SK-N-SH (cell line): ENCODE measurements around the gene MT1M. TPM values are rescaled to one million over a fixed set of nuclear protein-coding genes. Genes with fewer than 3 reads are reported as not detected.

Experiments used
- CTCF ChIA-PET: fragments of 300-600, 350-600 bp; formaldehyde crosslinking; extraction: SDS; loops from one replicate; lab custom pipeline; 2021; lab: Yijun Ruan, JAX
- POLR2A ChIA-PET: fragments of 350-600 bp; sonication (Branson Sonifier 250); formaldehyde crosslinking; extraction: SDS; loops from one replicate; lab custom pipeline; 2020; ENCODE audit warnings: antibody characterized with exemption, inconsistent platforms; lab: Yijun Ruan, JAX
- DNase-seq: peaks from one replicate; pipeline ENCODE4 v3.0.0; 2012
- H2AFZ ChIP-seq: fragments of 200-600 bp; sonication (generic); 2 replicates; pipeline ENCODE4 v1.8.1; 2016; ENCODE audit warnings: antibody characterized with exemption, mild to moderate bottlenecking, low read depth
- H3F3A ChIP-seq: fragments of 200-600 bp; sonication (generic); replicated peaks from 2 replicates; pipeline ENCODE3; 2016; ENCODE audit warnings: antibody characterized with exemption, mild to moderate bottlenecking; ENCODE audit not compliant: insufficient read depth
- H3K27ac ChIP-seq, 2 experiments: fragments of 200-500 bp in 1 of 2; fragments of 200-600 bp in 1 of 2; sonication (Bioruptor generic) in 1 of 2; sonication (generic), shearing (Covaris generic) in 1 of 2; 2 replicates each; pipeline versions ENCODE4 v1.5.1 to v1.6.1; 2014 to 2016; ENCODE audit warnings: low read depth in 2 of 2, inconsistent platforms in 1 of 2, low read length in 1 of 2, mild to moderate bottlenecking in 1 of 2, mixed read lengths in 1 of 2
- H3K27me3 ChIP-seq: fragments of 200-600 bp; sonication (generic), shearing (Covaris generic); 2 replicates; pipeline ENCODE4 v1.6.1; 2016; ENCODE audit warnings: mixed run types; ENCODE audit not compliant: insufficient read depth
- H3K36me3 ChIP-seq, 2 experiments: fragments of 200-500 bp in 1 of 2; fragments of 200-600 bp in 1 of 2; sonication (Bioruptor generic) in 1 of 2; sonication (generic) in 1 of 2; replicated peaks in 1 of 2; 2 replicates each; pipeline versions ENCODE3 to v1.5.1; 2014 to 2016; ENCODE audit warnings: low read length in 1 of 2, mild to moderate bottlenecking in 1 of 2; ENCODE audit not compliant: insufficient read depth in 2 of 2, control insufficient read depth in 1 of 2
- H3K4me1 ChIP-seq, 2 experiments: fragments of 200-500 bp in 1 of 2; fragments of 200-600 bp in 1 of 2; sonication (Bioruptor generic) in 1 of 2; sonication (generic), shearing (Covaris generic) in 1 of 2; 2 replicates each; pipeline versions ENCODE4 v1.5.1 to v1.6.1; 2014 to 2016; ENCODE audit warnings: low read depth in 1 of 2, low read length in 1 of 2, mixed run types in 1 of 2; ENCODE audit not compliant: insufficient read depth in 2 of 2, control insufficient read depth in 1 of 2
- H3K4me2 ChIP-seq: fragments of 200-600 bp; sonication (generic), shearing (Covaris generic); 2 replicates; pipeline ENCODE4 v1.6.1; 2017; ENCODE audit warnings: mixed run types
- H3K4me3 ChIP-seq, 2 experiments: fragments of 200-500 bp in 1 of 2; fragments of 200-600 bp in 1 of 2; sonication (Bioruptor generic) in 1 of 2; sonication (generic), shearing (Covaris generic) in 1 of 2; 2 replicates each; pipeline versions ENCODE4 v1.5.1 to v1.8.1; 2014 to 2016; ENCODE audit warnings: low read depth in 2 of 2, inconsistent platforms in 1 of 2, low read length in 1 of 2, mild to moderate bottlenecking in 1 of 2, mixed read lengths in 1 of 2, moderate library complexity in 1 of 2
- H3K79me2 ChIP-seq: fragments of 200-600 bp; sonication (generic); 2 replicates; pipeline ENCODE4 v1.8.1; 2017; ENCODE audit warnings: mild to moderate bottlenecking; ENCODE audit not compliant: insufficient read depth
- H3K9ac ChIP-seq: fragments of 200-600 bp; sonication (generic); 2 replicates; pipeline ENCODE4 v1.6.1; 2017; ENCODE audit warnings: mixed run types
- H3K9me2 ChIP-seq: fragments of 200-600 bp; sonication (generic); 2 replicates; pipeline ENCODE4 v1.6.1; 2017; ENCODE audit warnings: mixed run types
- H3K9me3 ChIP-seq: fragments of 200-600 bp; sonication (generic); 2 replicates; pipeline ENCODE4 v1.6.1; 2017; ENCODE audit warnings: mixed run types, mild to moderate bottlenecking, moderate library complexity
- H4K20me1 ChIP-seq: fragments of 200-600 bp; sonication (generic); 2 replicates; pipeline ENCODE4 v1.6.1; 2017; ENCODE audit warnings: mild to moderate bottlenecking, mixed run types; ENCODE audit not compliant: insufficient read depth
- CHD2 ChIP-seq: fragments of 150-350 bp; IDR thresholded peaks from 2 replicates; pipeline ENCODE4 v1.6.1; 2018; ENCODE audit warnings: low read length; ENCODE audit not compliant: partially characterized antibody
- EP300 ChIP-seq, 2 experiments: IDR thresholded peaks; 2 replicates each; pipeline versions ENCODE4 v1.4.0 to v1.6.1; 2012; ENCODE audit warnings: borderline replicate concordance in 1 of 2, low read depth in 1 of 2, low read length in 1 of 2
- EZH2phosphoT487 ChIP-seq: fragments of 200-600 bp; sonication (generic); IDR thresholded peaks from 2 replicates; pipeline ENCODE4 v1.6.1; 2017; ENCODE audit warnings: low read depth, mixed run types, mild to moderate bottlenecking, antibody characterized with exemption, moderate library complexity, borderline replicate concordance
- FOXM1 ChIP-seq: IDR thresholded peaks from 2 replicates; pipeline ENCODE4 v1.4.0; 2012; ENCODE audit warnings: low read depth, mild to moderate bottlenecking
- GATA2 ChIP-seq: sonication (generic); formaldehyde crosslinking; IDR thresholded peaks from 2 replicates; pipeline ENCODE4 v1.5.0; 2020; ENCODE audit warnings: mild to moderate bottlenecking, missing genetic modification reagents
- IRF3 ChIP-seq: fragments of 150-350 bp; IDR thresholded peaks from 2 replicates; pipeline ENCODE4 v1.6.1; 2016; ENCODE audit warnings: mild to moderate bottlenecking, low read depth, low read length
- MAX ChIP-seq: IDR thresholded peaks from 2 replicates; pipeline ENCODE4 v1.4.0; 2012; ENCODE audit warnings: low read depth
- MEF2A ChIP-seq: IDR thresholded peaks from 2 replicates; pipeline ENCODE4 v1.4.0; 2012; ENCODE audit warnings: low read depth, borderline replicate concordance
- MXI1 ChIP-seq: IDR thresholded peaks from 2 replicates; pipeline ENCODE4 v1.6.1; 2012; ENCODE audit warnings: mild to moderate bottlenecking, low read depth, low read length, improper control_type of control experiment
- NFIC ChIP-seq: IDR thresholded peaks from 2 replicates; pipeline ENCODE4 v1.4.0; 2012; ENCODE audit warnings: borderline replicate concordance
- NRF1 ChIP-seq: IDR thresholded peaks from 2 replicates; pipeline ENCODE4 v1.6.1; 2012; ENCODE audit warnings: low read depth, mild to moderate bottlenecking, low read length
- PBX3 ChIP-seq: IDR thresholded peaks from 2 replicates; pipeline ENCODE4; 2012
- POLR2AphosphoS5 ChIP-seq: IDR thresholded peaks from 2 replicates; pipeline ENCODE4 v1.6.1; 2012; ENCODE audit warnings: low read depth, low read length
- RCOR1 ChIP-seq: fragments of 150-350 bp; IDR thresholded peaks from 2 replicates; pipeline ENCODE4 v1.6.1; 2017; ENCODE audit warnings: antibody characterized with exemption, low read length
- REST ChIP-seq: IDR thresholded peaks from 2 replicates; pipeline ENCODE4 v1.6.1; 2012; ENCODE audit warnings: mild to moderate bottlenecking, low read depth, low read length, moderate library complexity
- RXRA ChIP-seq: IDR thresholded peaks from 2 replicates; pipeline ENCODE4 v1.4.0; 2012; ENCODE audit warnings: low read depth, mild to moderate bottlenecking, borderline replicate concordance
- SIN3A ChIP-seq: IDR thresholded peaks from 2 replicates; pipeline ENCODE4 v1.6.1; 2012; ENCODE audit warnings: low read depth, mild to moderate bottlenecking, low read length, moderate library complexity, borderline replicate concordance
- SMC3 ChIP-seq: IDR thresholded peaks from 2 replicates; pipeline ENCODE4 v1.6.1; 2012; ENCODE audit warnings: low read depth, low read length, improper control_type of control experiment
- TAF1 ChIP-seq: IDR thresholded peaks from 2 replicates; pipeline ENCODE4 v1.6.1; 2012; ENCODE audit warnings: low read depth, mild to moderate bottlenecking, low read length, moderate library complexity, borderline replicate concordance
- TCF12 ChIP-seq: IDR thresholded peaks from 2 replicates; pipeline ENCODE4 v1.4.0; 2012
- TEAD4 ChIP-seq: IDR thresholded peaks from 2 replicates; pipeline ENCODE4 v1.4.0; 2012; ENCODE audit warnings: mild to moderate bottlenecking, borderline replicate concordance; ENCODE audit not compliant: insufficient read depth
- USF2 ChIP-seq: fragments of 150-350 bp; IDR thresholded peaks from 2 replicates; pipeline ENCODE4 v1.6.1; 2017; ENCODE audit warnings: antibody characterized with exemption, low read length, low read depth, borderline replicate concordance
- WGBS: methylation state at CpG from one replicate; pipeline ENCODE4 v1.1.6; 2017; ENCODE audit warnings: low lambda C conversion rate; 5-methylcytosine and 5-hydroxymethylcytosine counted together
- polyA plus RNA-seq, 3 experiments: library from polyadenylated mRNA; depleted of rRNA; stranded (reverse); fragments of >200 nt; gene quantifications; 2 replicates each; pipeline ENCODE4 v1.2.3, GENCODE V29; 2012

The MT1M gene
- polyA plus RNA-seq, 1 of the 3 experiments (the other 2 are of a cell fraction), result 1.3 TPM

GRCh38 chr16:56681939-56682702 is 49.7 kb downstream of the MT1M start, which contains the start of gene MT1X:
MT1X (plus strand) TSS chr16:56682470; CDS start chr16:56682541, 71 bp downstream.
- Histone ChIP-seq H3K27ac (peak within 1 kb of the TSS; percentile 56 to 77), H3K4me2 (peak within 1 kb of the TSS; percentile 93)

More at GRCh38 chr16:56681939-56682702, 49.7 kb downstream of the MT1M start, which contains the start of gene MT1X:
- TF ChIP-seq GATA2 (CRISPR knock-in tag) (no peak), TEAD4 (no peak), RCOR1 (no peak), POLR2AphosphoS5 (peak; percentile 99), PBX3 (peak; percentile 7; the same call in 1 of the 2 replicates), NFIC (peak; percentile 45), SMC3 (no peak), USF2 (no peak), SIN3A (peak; percentile 58; the same call in 1 of the 2 replicates), CHD2 (peak; percentile 16), MEF2A (no peak), FOXM1 (no peak), EP300 (IDR thresholded peaks at IDR 0.05; ENCODE audit: borderline replicate concordance in 1 of 2, low read depth in 1 of 2, low read length in 1 of 2) (0 out of 4 replicates have a peak, but pooled peaks of 1 of the 2 experiments have one; percentile 27), TCF12 (no peak), TAF1 (peak; percentile 91), MAX (peak; percentile 84), EZH2phosphoT487 (no peak), MXI1 (peak; percentile 89), IRF3 (no peak), RXRA (no peak), REST (peak; percentile 8; the same call in 1 of the 2 replicates), NRF1 (0 out of 2 replicates have a peak, but pooled peaks have one; percentile 14)
- TF ChIP-seq, all 33 proteins: peak for 11
- Histone ChIP-seq H3K79me2 (peaks cover 9% of the 10 kb centered on the region; the same call in 1 of the 2 replicates), H3K9ac (peak within 1 kb of the TSS; percentile 75), H3F3A (no peaks in the 10 kb centered on the region), H4K20me1 (no peaks in the 10 kb centered on the region), H3K4me1 (peaks cover 0 to 26% of the 10 kb centered on the region in 2 experiments; a peak in 2 of 4 replicates), H3K27me3 (no peaks in the 10 kb centered on the region), H3K9me2 (no peaks in the 10 kb centered on the region), H2AFZ (peak within 1 kb of the TSS; percentile 90), H3K9me3 (no peaks in the 10 kb centered on the region), H3K4me3 (peak within 1 kb of the TSS; percentile 62 to 69), H3K36me3 (no peaks in the 10 kb centered on the region)
- ChIA-PET CTCF (interaction anchor here (1.1 to 6.1 kb wide), 3 partner anchors 20 to 78 kb away, joined by 3 to 41 read pairs (median 8); no protein-coding TSS in a partner anchor), POLR2A (interaction anchor here (0.6 to 1.9 kb wide), 5 partner anchors 57 to 504 kb away, joined by 3 to 6 read pairs (median 3); partner anchors contain the start of genes MT1E, PSME3IP1 and RSPRY1)
- DNase-seq, result peak; percentile 95
- 1% methylated on average over 27 of the region's 49 CpGs for WGBS
